Measurements from ENCODE around the gene VWA5B2. TPM values are rescaled to one million over a fixed set of nuclear protein-coding genes. Genes with fewer than 3 reads are reported as not detected.

VWA5B2 gene
- total RNA-seq, 1 experiment from 2014 or later, result not detected

GRCh38 chr3:184222521-184222920 lies 6.9 kb upstream of the VWA5B2 start:
- no peak for DNase-seq (ENCODE audit: low read depth)

GRCh38 chr3:184223946-184224345 lies 5.4 kb upstream of the VWA5B2 start:
- DNase-seq (ENCODE audit: low read depth), result no peak

GRCh38 chr3:184227481-184227935 lies 1.9 kb upstream of the VWA5B2 start:
- DNase-seq (ENCODE audit: low read depth), result no peak

- DNase-seq (ENCODE audit: low read depth), result no peak
These were observed 828 bp upstream of the VWA5B2 start for GRCh38 chr3:184228376-184229137.

GRCh38 chr3:184230081-184230602 lies 757 bp downstream of the VWA5B2 start:
- no peak for DNase-seq (ENCODE audit: low read depth)

GRCh38 chr3:184230603-184231528 lies 1.5 kb downstream of the VWA5B2 start:
- DNase-seq (ENCODE audit: low read depth), result no peak

GRCh38 chr3:184231671-184232070 lies 2.3 kb downstream of the VWA5B2 start:
- DNase-seq (ENCODE audit: low read depth), result no peak

GRCh38 chr3:184233127-184233843 lies 3.9 kb downstream of the VWA5B2 start:
- DNase-seq (ENCODE audit: low read depth), result no peak

GRCh38 chr3:184234224-184234623 lies 4.8 kb downstream of the VWA5B2 start:
- DNase-seq (ENCODE audit: low read depth), result peak; percentile 90

GRCh38 chr3:184234671-184235380 lies 5.4 kb downstream of the VWA5B2 start:
- no peak for DNase-seq (ENCODE audit: low read depth)

GRCh38 chr3:184235381-184236032 lies 6.1 kb downstream of the VWA5B2 start:
- DNase-seq (ENCODE audit: low read depth), result no peak

- DNase-seq (ENCODE audit: low read depth), result no peak
These were observed 6.6 kb downstream of the VWA5B2 start for GRCh38 chr3:184236033-184236410.

GRCh38 chr3:184236636-184237035 lies 7.3 kb downstream of the VWA5B2 start:
- DNase-seq (ENCODE audit: low read depth), result no peak

- no peak for DNase-seq (ENCODE audit: low read depth)
These were observed 7.8 kb downstream of the VWA5B2 start for GRCh38 chr3:184237211-184237610.

- no peak for DNase-seq (ENCODE audit: low read depth)
These were observed 8.4 kb downstream of the VWA5B2 start for GRCh38 chr3:184237807-184238206.

GRCh38 chr3:184238246-184238818 lies 8.9 kb downstream of the VWA5B2 start:
- no peak for DNase-seq (ENCODE audit: low read depth)

GRCh38 chr3:184239221-184239620 lies 9.8 kb downstream of the VWA5B2 start:
- DNase-seq (ENCODE audit: low read depth), result no peak

- no peak for DNase-seq (ENCODE audit: low read depth)
These were observed 10.3 kb downstream of the VWA5B2 start for GRCh38 chr3:184239708-184240107.

GRCh38 chr3:184240384-184241140 lies 11.2 kb downstream of the VWA5B2 start:
- peak; percentile 42 for DNase-seq (ENCODE audit: low read depth)
